NK-92 treated with Interleukin-12 subunit alpha and Interleukin-12 subunit beta, amount 100 ng/mL, for 24 hours (cell line): ENCODE measurements around the gene MRPL14.

Source experiments
- DNase-seq: peaks from one replicate; lab custom pipeline; 2025; lab: John Stamatoyannopoulos, UW

The MRPL14 gene

GRCh38 chr6:44122801-44123200 is 4.5 kb downstream of the MRPL14 start:
- DNase-seq, result no peak

- DNase-seq, result no peak
Observed at GRCh38 chr6:44120692-44121443, 6.4 kb downstream of the MRPL14 start.

GRCh38 chr6:44119704-44120262 is 7.5 kb downstream of the MRPL14 start:
- no peak for DNase-seq

- no peak for DNase-seq
Observed at GRCh38 chr6:44117397-44118128, 9.7 kb downstream of the MRPL14 start.

- no peak for DNase-seq
Observed at GRCh38 chr6:44116641-44117382, 10.4 kb downstream of the MRPL14 start.

GRCh38 chr6:44115866-44116265 is 11.4 kb downstream of the MRPL14 start:
- DNase-seq, result no peak

GRCh38 chr6:44113414-44113813 is 13.8 kb downstream of the MRPL14 start:
- no peak for DNase-seq

- no peak for DNase-seq
Observed at GRCh38 chr6:44111434-44112417, 15.5 kb downstream of the MRPL14 start.

- no peak for DNase-seq
Observed at GRCh38 chr6:44110966-44111365, 16.3 kb downstream of the MRPL14 start.

- no peak for DNase-seq
Observed at GRCh38 chr6:44110005-44110676, 17.1 kb downstream of the MRPL14 start.

GRCh38 chr6:44109212-44109611 is 18.0 kb downstream of the MRPL14 start:
- no peak for DNase-seq

GRCh38 chr6:44108471-44108870 is 18.8 kb downstream of the MRPL14 start:
- DNase-seq, result no peak

- no peak for DNase-seq
Observed at GRCh38 chr6:44107017-44107416, 20.2 kb downstream of the MRPL14 start.

- DNase-seq, result no peak
Observed at GRCh38 chr6:44105993-44106740, 21.1 kb downstream of the MRPL14 start.

GRCh38 chr6:44105146-44105545 is 22.1 kb downstream of the MRPL14 start:
- no peak for DNase-seq

- no peak for DNase-seq
Observed at GRCh38 chr6:44104481-44105021, 22.7 kb downstream of the MRPL14 start.

GRCh38 chr6:44102527-44102926 is 24.7 kb downstream of the MRPL14 start:
- no peak for DNase-seq

GRCh38 chr6:44101832-44102231 is 25.4 kb downstream of the MRPL14 start:
- no peak for DNase-seq

- no peak for DNase-seq
Observed at GRCh38 chr6:44100088-44100550, 27.1 kb downstream of the MRPL14 start.

GRCh38 chr6:44099192-44099591 is 28.1 kb downstream of the MRPL14 start:
- no peak for DNase-seq
